IMR-90 (cell line): ENCODE measurements around the gene ST7.

Experiments used
- CHD1 ChIP-seq: IDR thresholded peaks from 2 replicates; pipeline ENCODE4 v1.6.1; 2012; ENCODE audit warnings: low read depth, low read length, improper control_type of control experiment
- CTCF ChIP-seq: conservative IDR thresholded peaks from 2 replicates; pipeline ENCODE4 v1.5.1; 2012; ENCODE audit warnings: mild to moderate bottlenecking, low read depth, low read length, improper control_type of control experiment
- NFE2L2 ChIP-seq: fragments of 150-350 bp; IDR thresholded peaks from 2 replicates; pipeline ENCODE4 v1.6.1; 2016; ENCODE audit warnings: low read depth, mild to moderate bottlenecking, low read length

- no peak for TF ChIP-seq NFE2L2
- no peak for TF ChIP-seq CHD1
- no peak for TF ChIP-seq CTCF
Observed at GRCh38 chr7:117238472-117238871, 285.2 kb downstream of the ST7 start.
